ENCODE data around the gene PPM1F.

The PPM1F gene

GRCh38 chr22:21937041-21937820, 15.4 kb downstream of the PPM1F start:
- DNase-seq (ENCODE audit: low spot score in 2 of 2): no peak
- Histone ChIP-seq H3K4me3 (no peak overlapping the region), H3K36me3 (replicated peaks) (peaks cover 21% of the 10 kb centered on the region), H3K27me3 (ENCODE audit: low read depth) (no peaks in the 10 kb centered on the region), H3K4me1 (peaks cover 4% of the 10 kb centered on the region; the same call in 1 of the 2 replicates), H3K9me3 (no peaks in the 10 kb centered on the region)
- in situ Hi-C loops (cut with MboI; ENCODE audit: low sequenced_read_pairs): loop anchor here (10.0 kb wide), 1 partner anchor 222 kb away; no protein-coding TSS in a partner anchor

GRCh38 chr22:21936151-21936775, 16.4 kb downstream of the PPM1F start:
- Histone ChIP-seq H3K4me3 (no peak overlapping the region), H3K36me3 (replicated peaks) (peaks cover 21% of the 10 kb centered on the region), H3K9me3 (no peaks in the 10 kb centered on the region), H3K4me1 (peaks cover 4% of the 10 kb centered on the region; the same call in 1 of the 2 replicates), H3K27me3 (ENCODE audit: low read depth) (no peaks in the 10 kb centered on the region)
- in situ Hi-C loops (cut with MboI; ENCODE audit: low sequenced_read_pairs): loop anchor here (10.0 kb wide), 1 partner anchor 221 kb away; no protein-coding TSS in a partner anchor
- no peak for DNase-seq (ENCODE audit: low spot score in 2 of 2)

GRCh38 chr22:21933910-21934309, 18.7 kb downstream of the PPM1F start:
- H3K27me3 ChIP-seq (ENCODE audit: low read depth): no peaks in the 10 kb centered on the region
- H3K36me3 ChIP-seq (replicated peaks): peaks cover 37% of the 10 kb centered on the region
- DNase-seq (ENCODE audit: low spot score in 2 of 2): no peak
- in situ Hi-C loops (cut with MboI; ENCODE audit: low sequenced_read_pairs): loop anchor here (10.0 kb wide), 1 partner anchor 219 kb away; no protein-coding TSS in a partner anchor
- H3K4me1 ChIP-seq: peaks cover 4% of the 10 kb centered on the region; the same call in 1 of the 2 replicates
- H3K9me3 ChIP-seq: no peaks in the 10 kb centered on the region
- H3K4me3 ChIP-seq: no peak overlapping the region

GRCh38 chr22:21933413-21933812, 19.2 kb downstream of the PPM1F start:
- Histone ChIP-seq H3K36me3 (replicated peaks) (peaks cover 37% of the 10 kb centered on the region), H3K4me1 (peaks cover 2% of the 10 kb centered on the region; the same call in 1 of the 2 replicates)

DNA sequence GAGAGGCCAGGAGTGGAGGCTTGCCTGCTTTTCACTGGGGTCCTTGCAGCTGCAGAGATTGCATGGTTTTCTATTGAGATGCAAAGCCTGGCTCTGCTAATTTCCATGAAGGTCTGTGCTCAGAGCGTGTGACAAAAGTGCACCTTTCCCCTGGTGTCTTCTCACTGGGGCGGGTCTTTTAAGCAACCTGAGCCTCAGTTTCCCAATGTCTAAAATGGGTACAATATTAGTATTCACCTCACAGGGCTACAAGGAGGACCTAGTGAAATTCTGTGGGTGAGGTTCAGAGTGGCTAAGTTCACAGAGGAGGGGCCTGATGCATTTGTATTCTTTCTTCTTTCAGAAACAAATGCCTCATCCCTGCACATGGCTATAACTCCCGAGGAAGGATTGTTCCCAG, 20.3 kb downstream of the PPM1F start:
- no peak overlapping the region for H3K4me3 ChIP-seq
- H3K4me1 ChIP-seq: no peaks in the 10 kb centered on the region
- H3K9me3 ChIP-seq: no peaks in the 10 kb centered on the region
- H3K27me3 ChIP-seq (ENCODE audit: low read depth): no peaks in the 10 kb centered on the region
- in situ Hi-C loops (cut with MboI; ENCODE audit: low sequenced_read_pairs): loop anchor here (10.0 kb wide), 1 partner anchor 218 kb away; no protein-coding TSS in a partner anchor
- DNase-seq (ENCODE audit: low spot score in 2 of 2): no peak
- H3K36me3 ChIP-seq (replicated peaks): peaks cover 37% of the 10 kb centered on the region

More at GRCh38 chr22:21933413-21933812, 19.2 kb downstream of the PPM1F start:
- DNase-seq (ENCODE audit: low spot score in 2 of 2): no peak
- H3K27me3 ChIP-seq (ENCODE audit: low read depth): no peaks in the 10 kb centered on the region
- in situ Hi-C loops (cut with MboI; ENCODE audit: low sequenced_read_pairs): loop anchor here (10.0 kb wide), 1 partner anchor 219 kb away; no protein-coding TSS in a partner anchor
- no peaks in the 10 kb centered on the region for H3K9me3 ChIP-seq
- no peak overlapping the region for H3K4me3 ChIP-seq

DNA sequence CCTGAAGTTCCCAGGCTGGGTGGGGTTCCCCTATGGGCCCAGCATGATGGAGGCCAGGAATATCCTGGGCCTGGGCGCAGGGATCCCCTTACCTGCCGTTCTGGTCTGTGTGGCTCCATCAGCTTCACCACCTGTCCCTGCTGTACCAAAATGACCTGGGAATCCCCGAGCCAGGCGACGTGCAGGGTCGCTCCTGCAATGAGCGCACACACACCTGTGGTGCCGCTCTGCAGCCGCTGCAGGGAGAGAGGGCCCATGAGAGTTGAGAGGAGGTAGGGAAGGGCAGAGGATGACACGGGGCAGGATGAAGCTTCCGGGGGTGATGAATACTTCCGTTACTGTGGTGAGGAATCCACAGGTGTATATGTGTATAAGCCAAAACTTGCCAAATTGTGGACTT, 21.6 kb downstream of the PPM1F start:
- Histone ChIP-seq H3K4me1 (no peaks in the 10 kb centered on the region), H3K36me3 (replicated peaks) (peaks cover 34% of the 10 kb centered on the region), H3K9me3 (no peaks in the 10 kb centered on the region), H3K4me3 (no peak overlapping the region), H3K27me3 (ENCODE audit: low read depth) (no peaks in the 10 kb centered on the region)
- in situ Hi-C loops (cut with MboI; ENCODE audit: low sequenced_read_pairs): loop anchor here (10.0 kb wide), 1 partner anchor 216 kb away; no protein-coding TSS in a partner anchor
- no peak for DNase-seq (ENCODE audit: low spot score in 2 of 2)

- in situ Hi-C loops (cut with MboI; ENCODE audit: low sequenced_read_pairs): no loop called here
- Histone ChIP-seq H3K4me3 (no peak overlapping the region), H3K27me3 (ENCODE audit: low read depth) (no peaks in the 10 kb centered on the region), H3K4me1 (no peaks in the 10 kb centered on the region), H3K9me3 (no peaks in the 10 kb centered on the region), H3K36me3 (replicated peaks) (peaks cover 24% of the 10 kb centered on the region)
- no peak for DNase-seq (ENCODE audit: low spot score in 2 of 2)
Observed at GRCh38 chr22:21929253-21929652, 23.4 kb downstream of the PPM1F start.

DNA sequence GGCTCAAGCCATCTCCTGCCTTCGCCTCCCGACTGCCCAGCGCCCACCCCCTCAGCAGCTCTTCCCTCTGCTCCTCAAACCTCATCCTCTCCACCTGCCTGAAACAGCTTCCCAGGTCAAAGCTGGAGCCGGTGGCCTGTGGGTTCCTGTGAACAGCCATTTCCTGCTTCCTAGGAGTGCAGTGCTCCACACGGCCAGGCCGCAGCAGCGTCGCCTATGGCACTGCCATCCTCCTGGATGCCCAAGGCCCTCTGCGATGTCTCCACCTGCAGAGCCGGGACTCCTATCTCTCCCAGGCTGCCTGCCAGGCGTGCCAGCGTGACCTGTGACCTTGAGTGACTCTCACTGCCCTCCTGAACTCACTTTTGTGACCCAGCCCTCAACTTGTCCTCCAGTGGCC, 24.6 kb downstream of the PPM1F start:
- Histone ChIP-seq H3K27me3 (ENCODE audit: low read depth) (no peaks in the 10 kb centered on the region), H3K9me3 (no peaks in the 10 kb centered on the region), H3K36me3 (replicated peaks) (peaks cover 23% of the 10 kb centered on the region), H3K4me3 (no peak overlapping the region), H3K4me1 (no peaks in the 10 kb centered on the region)
- in situ Hi-C loops (cut with MboI; ENCODE audit: low sequenced_read_pairs): no loop called here
- DNase-seq (ENCODE audit: low spot score in 2 of 2): no peak

GRCh38 chr22:21927174-21927823, 25.3 kb downstream of the PPM1F start:
- Histone ChIP-seq H3K9me3 (no peaks in the 10 kb centered on the region), H3K27me3 (ENCODE audit: low read depth) (no peaks in the 10 kb centered on the region), H3K4me3 (no peak overlapping the region), H3K4me1 (no peaks in the 10 kb centered on the region), H3K36me3 (replicated peaks) (peaks cover 15% of the 10 kb centered on the region)
- DNase-seq (ENCODE audit: low spot score in 2 of 2): no peak
- in situ Hi-C loops (cut with MboI; ENCODE audit: low sequenced_read_pairs): no loop called here

DNA sequence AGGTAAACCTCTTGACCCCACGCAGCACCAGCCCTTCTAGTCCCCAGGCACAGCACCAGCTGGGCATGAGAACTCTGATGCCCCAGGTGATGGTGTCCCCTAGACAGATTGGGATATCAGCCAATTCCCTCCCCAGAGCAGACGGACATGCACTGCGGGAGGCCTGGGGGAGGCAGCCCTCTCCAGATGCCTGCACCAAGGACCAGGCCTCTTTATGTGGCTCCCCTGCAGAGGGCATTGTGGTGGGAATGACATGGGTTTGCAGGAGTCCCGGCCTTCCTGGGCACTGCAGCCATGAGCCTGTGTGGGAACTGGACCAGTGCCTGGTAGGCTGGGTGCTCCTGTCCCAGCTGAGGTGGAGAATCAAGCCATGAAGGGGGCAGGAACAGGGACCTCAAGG, 25.9 kb downstream of the PPM1F start:
- no peaks in the 10 kb centered on the region for H3K27me3 ChIP-seq (ENCODE audit: low read depth)
- in situ Hi-C loops (cut with MboI; ENCODE audit: low sequenced_read_pairs): no loop called here
- H3K36me3 ChIP-seq (replicated peaks): peaks cover 15% of the 10 kb centered on the region
- no peak overlapping the region for H3K4me3 ChIP-seq
- no peak for DNase-seq (ENCODE audit: low spot score in 2 of 2)
- no peaks in the 10 kb centered on the region for H3K4me1 ChIP-seq
- no peaks in the 10 kb centered on the region for H3K9me3 ChIP-seq

DNA sequence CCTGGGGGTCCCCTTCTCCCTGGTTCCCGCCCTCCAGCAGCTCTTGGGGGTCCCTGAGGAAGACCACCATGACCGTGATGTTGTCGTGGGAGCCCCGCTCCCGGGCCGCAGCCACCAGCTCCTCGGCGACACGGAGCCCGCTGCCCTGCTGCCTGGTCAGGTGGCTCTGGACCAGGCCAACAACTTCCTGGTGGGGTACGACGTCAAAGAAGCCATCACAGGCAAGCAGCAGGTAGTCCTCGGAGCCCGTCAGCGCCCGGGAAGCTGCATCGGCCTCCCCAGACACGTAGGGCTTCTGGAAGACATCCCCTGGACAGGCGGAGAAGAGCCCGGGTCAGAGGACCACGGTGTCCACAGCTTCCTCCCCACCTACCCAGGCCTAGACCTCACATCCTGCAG, 29.5 kb downstream of the PPM1F start:
- Histone ChIP-seq H3K27me3 (ENCODE audit: low read depth) (no peaks in the 10 kb centered on the region), H3K4me1 (no peaks in the 10 kb centered on the region), H3K9me3 (no peaks in the 10 kb centered on the region), H3K36me3 (replicated peaks) (no peaks in the 10 kb centered on the region), H3K4me3 (no peak overlapping the region)
- no peak for DNase-seq (ENCODE audit: low spot score in 2 of 2)
- in situ Hi-C loops (cut with MboI; ENCODE audit: low sequenced_read_pairs): no loop called here

DNA sequence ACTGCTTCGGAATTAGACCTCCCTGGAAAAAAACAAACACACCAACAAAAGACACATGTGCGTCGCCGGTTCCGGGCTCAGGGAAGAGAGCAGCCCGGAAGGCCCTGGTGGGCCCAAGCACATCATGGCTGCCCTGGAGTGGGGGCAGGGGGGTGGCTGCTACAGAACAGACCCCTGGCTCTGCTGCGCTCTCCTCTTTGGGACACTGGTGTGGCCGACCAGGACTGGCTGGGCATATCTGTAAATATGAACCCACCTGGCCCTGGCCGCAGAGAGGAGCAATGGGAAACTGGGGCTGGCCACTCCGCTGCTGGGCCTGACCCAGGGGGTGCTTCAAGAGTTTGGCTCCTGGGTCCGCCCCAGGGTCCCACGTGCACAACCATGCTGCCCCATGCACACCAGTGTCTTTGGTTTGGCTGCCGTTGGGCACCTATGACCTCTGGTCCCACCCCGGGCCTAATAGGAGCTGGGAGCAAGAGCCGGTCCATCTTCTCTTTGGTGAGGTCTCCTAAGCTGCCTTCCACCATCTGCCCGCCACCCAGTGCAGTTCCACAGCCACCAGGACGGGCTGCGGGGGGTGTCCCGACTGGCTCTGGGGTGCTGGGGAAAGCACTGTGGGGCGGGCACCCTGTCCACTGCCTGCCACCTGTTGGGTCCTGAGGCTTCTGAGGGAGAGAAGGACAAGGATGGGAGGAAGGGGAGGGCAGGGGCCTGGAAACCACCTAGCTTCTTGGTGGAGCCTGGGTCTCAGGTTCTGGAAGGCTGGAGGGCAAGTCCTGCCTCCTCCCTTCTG, 30.1 kb downstream of the PPM1F start:
- Histone ChIP-seq H3K4me1 (no peaks in the 10 kb centered on the region), H3K36me3 (replicated peaks) (no peaks in the 10 kb centered on the region), H3K4me3 (no peak overlapping the region), H3K9me3 (no peaks in the 10 kb centered on the region), H3K27me3 (ENCODE audit: low read depth) (no peaks in the 10 kb centered on the region)
- in situ Hi-C loops (cut with MboI; ENCODE audit: low sequenced_read_pairs): no loop called here
- no peak for DNase-seq (ENCODE audit: low spot score in 2 of 2)

DNA sequence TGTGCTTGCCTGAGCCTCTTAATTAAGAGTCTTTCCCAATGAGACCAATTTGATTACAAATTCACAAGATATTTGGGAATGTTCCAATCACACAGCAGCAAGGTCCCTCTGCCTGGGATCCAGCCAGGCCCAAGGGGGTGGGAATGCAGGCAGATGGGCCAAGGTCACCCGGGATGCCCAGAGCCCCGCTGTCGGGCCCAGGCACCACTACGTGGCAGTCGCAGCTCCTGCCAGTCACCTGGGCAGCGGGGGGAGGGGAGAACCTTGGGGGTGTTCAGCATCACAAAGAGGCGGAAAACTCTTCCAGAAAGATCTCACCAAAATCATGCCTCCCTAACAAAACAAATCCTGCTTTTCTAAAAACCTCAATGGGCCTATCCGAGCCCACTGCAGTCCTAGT, 30.9 kb downstream of the PPM1F start:
- in situ Hi-C loops (cut with MboI; ENCODE audit: low sequenced_read_pairs): no loop called here
- Histone ChIP-seq H3K36me3 (replicated peaks) (no peaks in the 10 kb centered on the region), H3K4me3 (no peak overlapping the region), H3K9me3 (no peaks in the 10 kb centered on the region), H3K4me1 (no peaks in the 10 kb centered on the region), H3K27me3 (ENCODE audit: low read depth) (no peaks in the 10 kb centered on the region)
- no peak for DNase-seq (ENCODE audit: low spot score in 2 of 2)
